WI38 (cell line): ENCODE data around the gene ADGRE3.

Experiments used
- H3K4me3 ChIP-seq: 2 replicates; pipeline ENCODE4 v1.5.1; 2011; ENCODE audit warnings: low read depth, mild to moderate bottlenecking, control low read depth, low read length
- CTCF ChIP-seq: IDR thresholded peaks from 2 replicates; pipeline ENCODE4 v1.5.1; 2012; ENCODE audit warnings: low read depth, mild to moderate bottlenecking, control low read depth, low read length

ADGRE3 gene

DNA sequence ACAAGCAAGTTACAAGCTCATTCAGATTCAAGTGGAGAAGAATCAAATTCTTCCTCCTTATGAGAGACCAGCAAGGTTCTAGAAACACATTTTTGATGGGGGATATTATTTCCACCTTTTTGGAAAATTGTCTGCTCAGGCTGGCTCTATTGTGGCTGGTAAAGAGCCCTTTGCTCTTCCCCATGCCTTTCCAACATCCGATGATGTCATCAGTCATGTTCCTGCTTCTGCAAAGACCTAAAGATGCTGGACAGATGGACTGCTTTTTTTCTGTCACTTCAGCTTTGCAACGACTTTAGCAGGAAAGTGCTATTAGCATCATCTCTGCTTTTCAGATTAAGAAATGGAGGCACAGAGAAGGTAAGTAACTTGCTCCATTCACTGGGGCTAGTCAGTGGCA, 4.2 kb downstream of the ADGRE3 start:
- no peak for TF ChIP-seq CTCF
- H3K4me3 ChIP-seq: no peak overlapping the region

DNA sequence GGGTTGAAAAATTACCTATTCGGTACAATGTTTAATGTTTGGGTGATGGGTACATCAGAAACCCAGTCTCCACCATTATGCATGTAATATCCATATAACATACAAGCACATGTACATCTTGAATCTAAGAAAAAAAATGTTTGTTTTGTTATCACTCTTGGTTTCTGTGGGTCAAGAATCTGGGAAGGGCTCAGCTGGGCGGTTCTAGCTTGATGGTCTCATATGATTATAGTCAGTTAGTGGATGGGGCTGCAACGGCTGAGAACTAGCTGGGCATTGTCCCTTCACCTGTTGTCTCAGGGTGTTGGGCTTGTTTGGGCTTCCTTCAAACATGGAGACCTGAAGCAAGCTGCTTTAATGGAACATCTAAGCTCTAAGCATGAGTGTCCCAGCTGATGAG, 4.7 kb downstream of the ADGRE3 start:
- H3K4me3 ChIP-seq: no peak overlapping the region
- no peak for TF ChIP-seq CTCF

DNA sequence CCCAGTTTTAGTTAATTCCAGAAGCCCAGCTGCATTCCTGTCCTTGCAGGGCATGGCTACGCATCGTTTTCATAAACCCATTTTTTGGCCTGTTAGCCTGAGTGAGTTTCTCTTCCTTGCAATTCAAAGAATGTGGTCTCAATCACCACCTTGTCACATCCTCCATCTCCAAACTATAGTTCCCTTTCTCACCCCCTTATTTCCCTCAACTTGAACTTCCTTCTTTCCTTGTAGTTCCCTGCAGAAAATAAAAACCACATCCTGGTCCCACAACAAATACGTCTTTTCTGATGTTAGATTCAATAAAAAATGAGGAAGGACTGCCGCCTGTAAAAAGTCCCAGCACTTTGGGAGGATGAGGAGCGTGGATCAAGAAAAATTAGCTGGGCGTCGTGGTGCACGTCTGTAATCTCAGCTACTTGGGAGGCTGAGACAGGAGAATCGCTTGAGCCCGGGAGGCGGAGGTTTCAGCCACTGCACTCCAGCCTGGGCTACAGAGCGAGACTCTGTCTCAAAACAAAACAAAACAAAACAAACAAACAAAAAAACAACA, 13.2 kb downstream of the ADGRE3 start:
- no peak for TF ChIP-seq CTCF
- H3K4me3 ChIP-seq: no peak overlapping the region

DNA sequence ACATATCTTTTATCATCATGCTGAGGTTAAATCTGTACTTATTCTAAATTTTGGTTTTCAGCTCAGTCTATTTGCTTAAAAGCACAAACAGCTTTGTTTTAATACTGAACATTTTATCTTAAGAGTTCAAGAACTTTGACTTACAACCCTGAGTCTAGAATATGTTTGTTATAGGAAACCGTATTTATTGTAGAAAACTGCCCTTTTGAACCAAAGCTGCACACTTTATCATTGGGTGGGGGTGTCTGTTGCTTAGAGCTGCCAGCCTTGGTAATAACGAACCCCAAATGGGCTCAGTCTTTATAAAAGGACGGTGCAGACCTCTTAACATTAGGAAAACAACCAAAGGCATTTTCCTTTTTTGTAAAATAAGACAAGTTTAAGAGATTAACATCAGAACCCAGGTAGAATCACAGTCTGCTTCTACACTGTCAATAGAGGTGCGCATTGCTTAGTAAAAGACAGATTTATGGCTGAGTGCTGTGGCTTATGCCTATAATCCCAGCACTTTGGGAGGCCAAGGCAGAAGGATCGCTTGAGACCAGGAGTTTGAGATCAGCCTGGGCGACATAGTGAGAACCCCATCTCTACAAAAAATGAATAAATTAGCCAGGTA, 14.7 kb downstream of the ADGRE3 start:
- no peak overlapping the region for H3K4me3 ChIP-seq
- TF ChIP-seq CTCF: no peak

DNA sequence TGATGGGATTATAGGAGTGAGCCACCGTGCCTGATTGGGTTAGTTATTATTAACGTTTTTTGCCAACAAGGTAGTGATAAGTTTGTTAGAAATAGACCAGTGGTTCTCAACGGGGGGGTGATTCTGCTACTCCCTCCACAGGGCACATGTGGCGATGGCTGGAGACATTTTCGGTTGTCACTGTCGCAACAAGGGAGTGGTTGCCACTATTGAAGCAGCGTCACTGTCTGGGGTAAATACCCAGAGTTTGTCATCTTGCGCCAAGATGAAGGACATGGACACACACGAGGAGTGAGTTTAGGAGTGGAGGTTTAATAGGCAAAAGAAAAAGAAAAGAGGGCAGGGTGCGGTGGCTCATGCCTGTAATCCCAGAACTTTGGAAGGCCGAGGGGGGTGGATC, 18.9 kb downstream of the ADGRE3 start:
- no peak overlapping the region for H3K4me3 ChIP-seq
- TF ChIP-seq CTCF: no peak

DNA sequence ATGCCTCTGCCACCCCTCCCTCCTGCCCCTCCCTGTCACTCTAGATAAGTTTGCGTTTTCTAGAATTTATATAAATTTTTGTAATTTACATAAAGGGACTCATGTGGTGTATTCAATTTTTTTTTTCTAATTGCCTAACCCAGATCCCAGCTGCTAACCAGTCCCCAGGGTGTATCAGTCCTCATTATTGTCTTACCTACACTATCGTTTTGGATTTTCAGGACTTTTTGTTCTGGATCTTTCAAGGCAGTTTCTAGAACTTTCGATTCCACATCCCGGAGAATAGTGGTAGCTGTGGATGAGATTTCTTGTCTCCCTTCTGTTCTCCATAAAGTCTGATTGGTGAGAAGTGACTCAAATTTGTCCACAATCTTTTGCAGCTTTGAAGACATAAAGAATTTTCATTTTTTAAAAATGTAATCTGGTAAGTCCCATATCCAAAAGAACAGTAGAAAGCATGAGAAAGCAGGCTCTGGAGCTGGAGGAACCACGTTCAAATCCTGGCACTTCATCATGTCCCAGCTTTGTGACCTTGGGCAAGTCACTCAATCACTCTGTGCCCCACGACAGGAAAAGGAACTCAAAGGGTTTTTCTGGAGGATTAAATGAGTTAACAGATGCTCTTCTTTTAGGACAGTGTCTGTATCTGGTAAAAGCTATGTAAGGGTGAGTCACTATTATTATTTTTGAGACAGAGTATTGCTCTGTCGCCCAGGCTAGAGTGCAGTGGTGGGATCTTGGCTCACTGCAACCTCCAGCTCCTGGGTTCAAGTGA, 19.7 kb downstream of the ADGRE3 start:
- H3K4me3 ChIP-seq: no peak overlapping the region
- TF ChIP-seq CTCF: no peak

DNA sequence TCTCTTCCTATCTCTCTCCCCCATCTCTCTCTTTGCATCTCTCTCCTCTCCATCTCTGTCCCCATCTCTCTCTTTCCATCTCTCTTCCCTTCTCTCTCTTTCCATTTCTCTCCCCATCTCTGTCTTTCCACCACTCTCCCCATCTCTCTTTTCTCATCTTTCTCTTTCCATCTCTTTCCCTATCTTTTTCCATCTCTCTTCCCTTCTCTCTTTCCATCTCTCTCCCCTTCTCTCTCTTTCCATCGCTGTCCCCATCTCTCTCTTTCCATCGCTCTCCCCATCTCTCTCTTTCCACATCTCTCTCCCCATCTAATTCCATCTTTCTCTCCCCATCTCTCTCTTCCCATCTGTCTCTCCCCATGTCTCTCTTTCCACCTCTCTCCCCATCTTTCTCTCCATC, 24.5 kb downstream of the ADGRE3 start:
- no peak for TF ChIP-seq CTCF

More for the DNA sequence above, 24.5 kb downstream of the ADGRE3 start:
- no peak overlapping the region for H3K4me3 ChIP-seq
